Mucosa of gallbladder (tissue), 1 donor: ENCODE measurements around the gene SLFN13. TPM values are rescaled to one million over a fixed set of nuclear protein-coding genes. Genes with fewer than 3 reads are reported as not detected.
"Not testable (repeated sequence)": the region's sequence is repeated elsewhere in the genome, so short reads cannot be mapped to it uniquely, and the experiment has no call there.

Source experiments
- DNase-seq: peaks from one replicate; pipeline ENCODE4 v3.0.0-alpha.2; 2020; ENCODE audit warnings: low spot score
- total RNA-seq: library from RNA; stranded (reverse); gene quantifications from one replicate; pipeline ENCODE4 v1.2.1, GENCODE V29; 2021
- donor health status: DM: no; HTN: no; CAD: no.

The SLFN13 gene
- total RNA-seq, 1 donor from 2014 or later = 29.1 TPM

GRCh38 chr17:35433075-35433894 is 15.3 kb downstream of the SLFN13 start:
- peak; percentile 93 for DNase-seq

GRCh38 chr17:35432176-35433074 is 16.1 kb downstream of the SLFN13 start, which contains the start of gene SLFN12:
TSS of gene SLFN12 (minus strand) at chr17:35432500. CDS start at chr17:35423028, 9,472 bp downstream.
- DNase-seq = peak; percentile 88

GRCh38 chr17:35429702-35430101 is 18.9 kb downstream of the SLFN13 start:
- no peak for DNase-seq

- no peak for DNase-seq
These were observed 20.3 kb downstream of the SLFN13 start for GRCh38 chr17:35428229-35428628.

GRCh38 chr17:35423761-35424160 is 24.8 kb downstream of the SLFN13 start:
- no peak for DNase-seq

- not testable (repeated sequence) for DNase-seq
These were observed 27.5 kb downstream of the SLFN13 start for GRCh38 chr17:35421069-35421468.

GRCh38 chr17:35416659-35417058 is 31.9 kb downstream of the SLFN13 start:
- no peak for DNase-seq

- not testable (repeated sequence) for DNase-seq
These were observed 33.9 kb downstream of the SLFN13 start for GRCh38 chr17:35414707-35415106.

GRCh38 chr17:35414247-35414646 is 34.3 kb downstream of the SLFN13 start:
- DNase-seq = no peak

- no peak for DNase-seq
These were observed 41.0 kb downstream of the SLFN13 start for GRCh38 chr17:35407531-35407930.

- no peak for DNase-seq
These were observed 42.0 kb downstream of the SLFN13 start for GRCh38 chr17:35406568-35406967.

GRCh38 chr17:35404360-35404759 is 44.2 kb downstream of the SLFN13 start:
- DNase-seq = no peak

- DNase-seq = not testable (repeated sequence)
These were observed 54.8 kb downstream of the SLFN13 start for GRCh38 chr17:35393783-35394182.

GRCh38 chr17:35390663-35391062 is 57.9 kb downstream of the SLFN13 start:
- DNase-seq = no peak

GRCh38 chr17:35390156-35390555 is 58.4 kb downstream of the SLFN13 start:
- no peak for DNase-seq

- DNase-seq = no peak
These were observed 61.1 kb downstream of the SLFN13 start for GRCh38 chr17:35387496-35387895.

Other genes starting within 250 kb of the SLFN13 start
- 18.3 TPM for gene SLFN5, start 205.7 kb downstream of the SLFN13 start, total RNA-seq
- gene SLFN11, start 75.1 kb downstream of the SLFN13 start, total RNA-seq = 12.3 TPM
- 16.0 TPM for gene SLFN12, start 16.3 kb downstream of the SLFN13 start, total RNA-seq
- 3.3 TPM for gene SLFN12L, start 88.9 kb upstream of the SLFN13 start, total RNA-seq
- gene SLFN14, start 112.1 kb upstream of the SLFN13 start, total RNA-seq = not detected
- gene PEX12, start 129.8 kb upstream of the SLFN13 start, total RNA-seq = 7.5 TPM
- gene AP2B1, start 138.6 kb upstream of the SLFN13 start, total RNA-seq = 162 TPM